ENCODE measurements around the gene NFKBIZ.

- TF ChIP-seq EZH2 (IDR thresholded peaks at IDR 0.05) (no peak), CTCF (IDR thresholded peaks at IDR 0.05) (no peak), EZH2phosphoT487 (IDR thresholded peaks at IDR 0.05) (no peak)
Measured at GRCh38 chr3:101827211-101828174, 21.8 kb upstream of the NFKBIZ start.
